Measurements from ENCODE around the gene AMBP.

The AMBP gene

DNA sequence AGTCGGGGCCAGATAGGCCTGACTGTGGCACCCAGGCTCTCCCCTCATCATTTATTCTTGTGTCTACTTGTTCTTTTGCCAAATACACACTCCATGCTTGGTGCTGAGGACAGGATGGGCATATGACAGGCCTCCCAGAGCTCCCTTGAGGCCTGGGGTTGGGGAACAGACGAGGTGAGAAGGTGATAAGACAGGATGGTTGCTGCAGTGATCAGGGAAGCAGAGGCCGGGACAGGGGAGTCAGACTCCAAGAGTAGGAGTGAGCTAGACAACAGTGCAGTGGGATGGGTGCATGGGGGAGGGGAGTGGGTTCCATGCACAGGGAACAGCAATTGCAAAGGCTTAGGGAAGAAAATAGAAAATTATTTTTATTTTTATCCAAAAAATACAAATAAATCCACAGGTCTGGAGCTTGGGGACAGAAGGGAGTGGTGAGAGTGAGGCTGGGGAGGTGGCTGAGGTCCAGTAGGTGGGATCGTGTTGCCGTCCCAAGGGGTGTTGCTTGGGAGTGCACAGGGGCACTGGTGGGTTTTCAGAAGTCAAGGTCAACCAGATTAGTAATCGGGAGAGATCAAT, 3.4 kb upstream of the AMBP start:
- no peak overlapping the region for H3K27ac ChIP-seq (ENCODE audit: low read length)
- H3K4me1 ChIP-seq (ENCODE audit: insufficient read depth, low read length): no peaks in the 10 kb centered on the region
- ATAC-seq (ENCODE audit: insufficient read depth, low read depth): no peak

DNA sequence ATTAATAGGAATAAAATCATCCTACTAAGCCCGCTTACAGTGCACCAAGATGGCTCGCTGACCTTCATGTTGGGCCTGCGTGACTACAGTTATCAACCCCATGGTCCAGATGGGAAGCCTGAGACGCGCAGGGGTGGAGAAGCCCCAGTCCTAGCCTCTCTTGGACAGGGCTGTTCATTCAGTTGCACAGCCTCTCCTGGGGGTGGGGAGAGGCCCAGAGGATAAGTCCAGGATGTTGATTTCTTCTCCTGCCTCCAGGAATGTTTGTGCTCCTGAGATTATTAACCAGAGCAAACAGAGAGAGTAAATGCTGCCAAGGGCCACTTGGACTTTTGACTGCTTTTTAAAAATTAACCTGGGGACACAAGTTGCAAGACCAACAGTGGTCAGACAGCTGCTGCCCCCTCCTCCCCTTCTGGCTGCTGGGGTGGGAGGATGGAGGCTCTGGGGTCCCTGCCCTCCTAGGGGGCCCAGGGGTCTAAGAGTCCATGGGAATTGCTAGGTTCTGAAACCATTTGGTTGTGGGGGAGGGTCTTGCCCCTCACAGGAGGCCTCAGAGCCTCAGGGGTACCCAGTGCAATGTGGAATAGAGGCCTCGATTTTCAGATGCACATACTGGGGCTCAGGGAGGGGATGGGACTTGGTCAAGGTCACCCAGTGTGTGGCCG, 2.8 kb upstream of the AMBP start:
- TF ChIP-seq CTCF (IDR thresholded peaks at IDR 0.05; ENCODE audit: borderline replicate concordance, extremely low read depth, low read length, poor library complexity, severe bottlenecking) (no peak), EZH2 (IDR thresholded peaks at IDR 0.05; ENCODE audit: borderline replicate concordance, low read depth, low read length, severe bottlenecking) (no peak)
- no peaks in the 10 kb centered on the region for H4K20me1 ChIP-seq (ENCODE audit: insufficient read depth, low read length)
- H3K4me3 ChIP-seq (ENCODE audit: low read depth in 1 of 2, low read length in 2 of 2): no peak overlapping the region
- no peak overlapping the region for H3K4me2 ChIP-seq (ENCODE audit: insufficient read depth, low read length)
- no peak for ATAC-seq (ENCODE audit: insufficient read depth, low read depth)
- H3K36me3 ChIP-seq (ENCODE audit: insufficient read depth, low read length): no peaks in the 10 kb centered on the region
- H3K27ac ChIP-seq (ENCODE audit: low read length): no peak overlapping the region
- no peak overlapping the region for H3K9ac ChIP-seq (ENCODE audit: low read depth, low read length)
- H3K9me3 ChIP-seq (ENCODE audit: insufficient read depth, low read length, severe bottlenecking): no peaks in the 10 kb centered on the region
- no peak overlapping the region for H2AFZ ChIP-seq (ENCODE audit: low read depth, low read length)
- no peak for DNase-seq
- H3K4me1 ChIP-seq (ENCODE audit: insufficient read depth, low read length): no peaks in the 10 kb centered on the region
- peaks cover 16% of the 10 kb centered on the region for H3K27me3 ChIP-seq (ENCODE audit: insufficient read depth, low read length, poor library complexity)
- H3K79me2 ChIP-seq (ENCODE audit: insufficient read depth, low read length): no peaks in the 10 kb centered on the region

More for the DNA sequence above, 3.4 kb upstream of the AMBP start:
- peaks cover 20% of the 10 kb centered on the region for H3K27me3 ChIP-seq (ENCODE audit: insufficient read depth, low read length, poor library complexity)
- no peak for TF ChIP-seq CTCF (IDR thresholded peaks at IDR 0.05; ENCODE audit: borderline replicate concordance, extremely low read depth, low read length, poor library complexity, severe bottlenecking)
- no peak for TF ChIP-seq EZH2 (IDR thresholded peaks at IDR 0.05; ENCODE audit: borderline replicate concordance, low read depth, low read length, severe bottlenecking)
- H3K9ac ChIP-seq (ENCODE audit: low read depth, low read length): no peak overlapping the region
- H3K4me2 ChIP-seq (ENCODE audit: insufficient read depth, low read length): no peak overlapping the region
- H4K20me1 ChIP-seq (ENCODE audit: insufficient read depth, low read length): no peaks in the 10 kb centered on the region
- H3K9me3 ChIP-seq (ENCODE audit: insufficient read depth, low read length, severe bottlenecking): no peaks in the 10 kb centered on the region
- DNase-seq: no peak
- H3K79me2 ChIP-seq (ENCODE audit: insufficient read depth, low read length): no peaks in the 10 kb centered on the region
- H2AFZ ChIP-seq (ENCODE audit: low read depth, low read length): no peak overlapping the region
- no peaks in the 10 kb centered on the region for H3K36me3 ChIP-seq (ENCODE audit: insufficient read depth, low read length)
- no peak overlapping the region for H3K4me3 ChIP-seq (ENCODE audit: low read depth in 1 of 2, low read length in 2 of 2)

GRCh38 chr9:114080195-114080772, 2.2 kb upstream of the AMBP start:
- TF ChIP-seq CTCF (IDR thresholded peaks at IDR 0.05; ENCODE audit: borderline replicate concordance, extremely low read depth, low read length, poor library complexity, severe bottlenecking): no peak
- TF ChIP-seq EZH2 (IDR thresholded peaks at IDR 0.05; ENCODE audit: borderline replicate concordance, low read depth, low read length, severe bottlenecking): no peak
- no peak overlapping the region for H3K4me2 ChIP-seq (ENCODE audit: insufficient read depth, low read length)
- no peaks in the 10 kb centered on the region for H4K20me1 ChIP-seq (ENCODE audit: insufficient read depth, low read length)
- H3K79me2 ChIP-seq (ENCODE audit: insufficient read depth, low read length): no peaks in the 10 kb centered on the region
- no peaks in the 10 kb centered on the region for H3K4me1 ChIP-seq (ENCODE audit: insufficient read depth, low read length)
- no peak overlapping the region for H3K27ac ChIP-seq (ENCODE audit: low read length)
- H3K9me3 ChIP-seq (ENCODE audit: insufficient read depth, low read length, severe bottlenecking): no peaks in the 10 kb centered on the region
- H3K36me3 ChIP-seq (ENCODE audit: insufficient read depth, low read length): no peaks in the 10 kb centered on the region
- H3K9ac ChIP-seq (ENCODE audit: low read depth, low read length): no peak overlapping the region
- H2AFZ ChIP-seq (ENCODE audit: low read depth, low read length): no peak overlapping the region
- DNase-seq (no peak), ATAC-seq (ENCODE audit: insufficient read depth, low read depth) (no peak)
- H3K27me3 ChIP-seq (ENCODE audit: insufficient read depth, low read length, poor library complexity): peaks cover 10% of the 10 kb centered on the region
- no peak overlapping the region for H3K4me3 ChIP-seq (ENCODE audit: low read depth in 1 of 2, low read length in 2 of 2)

All from DND-41 (cell line).